IMR-90 (cell line): ENCODE data around the gene PRDM15. TPM values are rescaled to one million over a fixed set of nuclear protein-coding genes. Genes with fewer than 3 reads are reported as not detected.

Source experiments
- ATAC-seq: fragments of 200-7000 bp; cut with Tn5 transposase; 2 replicates; pipeline ENCODE4 v1.9.1; 2020; ENCODE audit warnings: low read depth, mild to moderate bottlenecking, moderate library complexity
- BruUV-seq: library from RNA; stranded (reverse); fragments of 400-500 nt; replicated peaks from 2 replicates; lab custom pipeline; 2021; lab: Mats Ljungman, UMichigan
- CTCF ChIA-PET: fragments of 300-600 bp; formaldehyde crosslinking; extraction: SDS; loops from one replicate; lab custom pipeline; 2021; ENCODE audit warnings: antibody characterized with exemption; lab: Yijun Ruan, JAX
- POLR2A ChIA-PET: fragments of 300-600 bp; sonication (Branson Sonifier 250); formaldehyde crosslinking; loops from one replicate; lab custom pipeline; 2022; ENCODE audit warnings: antibody characterized with exemption; ENCODE audit not compliant: unreplicated experiment; lab: Charles Lee
- DNase-seq: peaks from one replicate; pipeline ENCODE4 v3.0.0; 2013
- H2AFZ ChIP-seq: replicated peaks from 2 replicates; pipeline ENCODE3; 2013; ENCODE audit warnings: low read length, mild to moderate bottlenecking; ENCODE audit not compliant: poor library complexity
- H2AK5ac ChIP-seq: 2 replicates; pipeline ENCODE4 v1.6.1; 2013; ENCODE audit warnings: low read depth, low read length, inconsistent platforms
- H2AK9ac ChIP-seq: replicated peaks from 2 replicates; pipeline ENCODE3; 2013; ENCODE audit warnings: mild to moderate bottlenecking, low read depth, low read length, moderate library complexity; ENCODE audit not compliant: poor library complexity
- H2BK120ac ChIP-seq: 2 replicates; pipeline ENCODE4 v1.6.1; 2013; ENCODE audit warnings: low read depth, low read length, inconsistent platforms
- H2BK15ac ChIP-seq: 3 replicates; pipeline ENCODE4 v1.6.1; 2013; ENCODE audit warnings: low read depth, low read length, inconsistent platforms
- H2BK20ac ChIP-seq: 2 replicates; pipeline ENCODE4 v1.6.1; 2013; ENCODE audit warnings: low read depth, mild to moderate bottlenecking, inconsistent platforms, low read length, moderate library complexity
- H2BK5ac ChIP-seq: 2 replicates; pipeline ENCODE4 v1.6.1; 2013; ENCODE audit warnings: mild to moderate bottlenecking, low read depth, low read length, inconsistent platforms; ENCODE audit not compliant: poor library complexity, severe bottlenecking
- H3K14ac ChIP-seq: replicated peaks from 2 replicates; pipeline ENCODE4 v1.6.1; 2013; ENCODE audit warnings: low read depth, low read length, inconsistent platforms
- H3K18ac ChIP-seq: 2 replicates; pipeline ENCODE4 v1.6.1; 2013; ENCODE audit warnings: low read depth, low read length, control low read depth
- H3K23ac ChIP-seq: 2 replicates; pipeline ENCODE4 v1.6.1; 2013; ENCODE audit warnings: low read depth, low read length, inconsistent platforms
- H3K27ac ChIP-seq: 2 replicates; pipeline ENCODE4 v1.5.1; 2013; ENCODE audit warnings: mild to moderate bottlenecking, control low read depth, low read length; ENCODE audit not compliant: insufficient read depth
- H3K27me3 ChIP-seq: 2 replicates; pipeline ENCODE4 v1.6.1; 2013; ENCODE audit warnings: low read length; ENCODE audit not compliant: control insufficient read depth, insufficient read depth
- H3K36me3 ChIP-seq: 2 replicates; pipeline ENCODE4 v1.6.1; 2013; ENCODE audit warnings: low read length, mixed read lengths; ENCODE audit not compliant: control insufficient read depth, insufficient read depth
- H3K4ac ChIP-seq: 2 replicates; pipeline ENCODE4 v1.6.1; 2013; ENCODE audit warnings: low read depth, low read length, inconsistent platforms
- H3K4me1 ChIP-seq: 2 replicates; pipeline ENCODE4 v1.6.1; 2013; ENCODE audit warnings: low read length, mixed read lengths; ENCODE audit not compliant: control insufficient read depth, insufficient read depth
- H3K4me2 ChIP-seq: 2 replicates; pipeline ENCODE4 v1.6.1; 2013; ENCODE audit warnings: low read depth, mild to moderate bottlenecking, control low read depth, low read length, moderate library complexity
- H3K4me3 ChIP-seq: 2 replicates; pipeline ENCODE4 v1.5.1; 2013; ENCODE audit warnings: low read depth, mild to moderate bottlenecking, control low read depth, low read length, moderate library complexity; ENCODE audit not compliant: insufficient read depth
- H3K56ac ChIP-seq: 2 replicates; pipeline ENCODE4 v1.6.1; 2013; ENCODE audit warnings: low read length, inconsistent platforms; ENCODE audit not compliant: insufficient read depth; ENCODE audit errors: extremely low read depth
- H3K79me1 ChIP-seq, 2 experiments: 2 replicates each; pipeline ENCODE4 v1.6.1; 2013; ENCODE audit warnings: low read length in 2 of 2, inconsistent platforms in 1 of 2, low read depth in 1 of 2
- H3K9ac ChIP-seq: 2 replicates; pipeline ENCODE4 v1.6.1; 2013; ENCODE audit warnings: low read depth, low read length, control low read depth
- H3K9me1 ChIP-seq: 2 replicates; pipeline ENCODE4 v1.6.1; 2013; ENCODE audit warnings: low read length, inconsistent platforms; ENCODE audit not compliant: insufficient read depth
- H3K9me3 ChIP-seq: 2 replicates; pipeline ENCODE4 v1.6.1; 2013; ENCODE audit warnings: low read length; ENCODE audit not compliant: control insufficient read depth, insufficient read depth
- H4K20me1 ChIP-seq: 2 replicates; pipeline ENCODE4 v1.6.1; 2013; ENCODE audit warnings: low read length, inconsistent platforms; ENCODE audit not compliant: insufficient read depth
- H4K5ac ChIP-seq: 2 replicates; pipeline ENCODE4 v1.6.1; 2013; ENCODE audit warnings: mild to moderate bottlenecking, low read depth, low read length, control low read depth
- H4K8ac ChIP-seq, 2 experiments: 2 replicates each; pipeline ENCODE4 v1.6.1; 2013; ENCODE audit warnings: low read depth in 2 of 2, low read length in 2 of 2, control low read depth in 1 of 2, inconsistent platforms in 1 of 2
- H4K91ac ChIP-seq: 2 replicates; pipeline ENCODE4 v1.6.1; 2013; ENCODE audit warnings: low read depth, low read length, inconsistent platforms; ENCODE audit not compliant: insufficient read depth
- CTCF ChIP-seq: conservative IDR thresholded peaks from 2 replicates; pipeline ENCODE4 v1.5.1; 2012; ENCODE audit warnings: mild to moderate bottlenecking, low read depth, low read length, improper control_type of control experiment
- NFE2L2 ChIP-seq: fragments of 150-350 bp; IDR thresholded peaks from 2 replicates; pipeline ENCODE4 v1.6.1; 2016; ENCODE audit warnings: low read depth, mild to moderate bottlenecking, low read length
- RAD21 ChIP-seq: IDR thresholded peaks from 2 replicates; pipeline ENCODE4 v1.6.1; 2012; ENCODE audit warnings: low read length, improper control_type of control experiment
- WGBS, 2 experiments: methylation state at CpG; one replicate each; pipeline versions ENCODE4 v1.1.5 to v1.1.7; 2013; ENCODE audit warnings: missing lambda C conversion rate in 2 of 2; ENCODE audit not compliant: insufficient read length in 1 of 2; ENCODE audit errors: extremely low coverage in 2 of 2; 5-methylcytosine and 5-hydroxymethylcytosine counted together
- dilution Hi-C: fragments of 300-500 bp; cut with HindIII; formaldehyde crosslinking; loops from one replicate; pipeline ENCODE4 v1.14.3; 2018; ENCODE audit warnings: low sequenced_read_pairs; ENCODE audit not compliant: unreplicated experiment
- in situ Hi-C: fragments of 300-500 bp; cut with MboI; formaldehyde crosslinking; loops from 3 replicates; pipeline ENCODE4 v1.14.3; 2019; ENCODE audit warnings: low sequenced_read_pairs, inconsistent platforms, mixed read lengths
- intact Hi-C: fragments of 100-400 bp; cut with micrococcal nuclease; formaldehyde crosslinking; loops from 2 replicates; pipeline ENCODE4 v1.10.0; 2022
- polyA plus RNA-seq, 3 experiments: library from polyadenylated mRNA; depleted of rRNA; stranded (reverse); fragments of >200 nt; gene quantifications; 2 replicates each; pipeline ENCODE4 v1.2.3, GENCODE V29; 2012; ENCODE audit warnings: low replicate concordance in 1 of 3
- total RNA-seq: library from RNA; depleted of rRNA; stranded (reverse); fragments of >200 nt; gene quantifications from 2 replicates; pipeline ENCODE4 v1.2.3, GENCODE V29; 2012

Gene PRDM15
- total and polyA plus RNA-seq, 2 of the 4 experiments (the other 2 are of a cell fraction): 7.3 to 8.8 TPM

GRCh38 chr21:41847066-41847804 lies 31.9 kb downstream of the PRDM15 start:
- no peaks in the 10 kb centered on the region for H3K27me3 ChIP-seq
- no peak overlapping the region for H3K9ac ChIP-seq
- H3K4me1 ChIP-seq: no peaks in the 10 kb centered on the region
- H2AK9ac ChIP-seq: peak overlapping the region; percentile 68
- H3K9me1 ChIP-seq: peaks cover 3% of the 10 kb centered on the region; the same call in 1 of the 2 replicates
- no peak overlapping the region for H4K5ac ChIP-seq
- peak; percentile 71 for ATAC-seq
- TF ChIP-seq RAD21 (peak; percentile 18; the same call in 1 of the 2 replicates), CTCF (peak; percentile 20; the same call in 1 of the 2 replicates), NFE2L2 (no peak)
- H3K4me2 ChIP-seq: no peak overlapping the region
- H3K9me3 ChIP-seq: no peaks in the 10 kb centered on the region
- intact Hi-C loops (no loop called here), in situ Hi-C loops (no loop called here), dilution Hi-C loops (no loop called here)
- no peak overlapping the region for H4K91ac ChIP-seq
- no peaks in the 10 kb centered on the region; the same call in 1 of the 2 replicates for H4K20me1 ChIP-seq
- no peak overlapping the region for H2AFZ ChIP-seq
- peak; percentile 28 for DNase-seq
- no TSS peak for BruUV-seq
- H3K18ac ChIP-seq: no peak overlapping the region
- H3K36me3 ChIP-seq: peaks cover 4% of the 10 kb centered on the region; the same call in 1 of the 2 replicates
- H2BK15ac ChIP-seq: no peak overlapping the region
- H2BK120ac ChIP-seq: no peak overlapping the region
- H3K56ac ChIP-seq: no peak overlapping the region
- ChIA-PET POLR2A (no interaction called here), CTCF (no interaction called here)
- no peak overlapping the region for H3K23ac ChIP-seq
- H3K4ac ChIP-seq: no peak overlapping the region
- H3K27ac ChIP-seq: no peak overlapping the region
- H3K4me3 ChIP-seq: no peak overlapping the region
- H3K79me1 ChIP-seq: 0 out of 4 replicates have a peak, but pooled peaks cover 0 to 4% of the 10 kb centered on the region in 2 experiments
- 89% methylated on average over 8 of the region's 21 CpGs; no CpG with 5 or more reads in 1 of the 2 experiments for WGBS, 2 experiments
- H2BK5ac ChIP-seq: no peak overlapping the region
- no peak overlapping the region for H4K8ac ChIP-seq
- no peak overlapping the region for H2AK5ac ChIP-seq
- H2BK20ac ChIP-seq: no peak overlapping the region
- H3K14ac ChIP-seq: no peak overlapping the region
